Cerebellar cortex (tissue), 1 donor: Measurements from ENCODE around the gene ZBTB7C.
"Not testable (repeated sequence)": the region's sequence is repeated elsewhere in the genome, so short reads cannot be mapped to it uniquely, and the experiment has no call there.

ENCODE experiments used
- DNase-seq: peaks from one replicate; pipeline ENCODE4 v3.0.0-alpha.2; 2015; ENCODE audit warnings: low spot score

ZBTB7C gene

DNA sequence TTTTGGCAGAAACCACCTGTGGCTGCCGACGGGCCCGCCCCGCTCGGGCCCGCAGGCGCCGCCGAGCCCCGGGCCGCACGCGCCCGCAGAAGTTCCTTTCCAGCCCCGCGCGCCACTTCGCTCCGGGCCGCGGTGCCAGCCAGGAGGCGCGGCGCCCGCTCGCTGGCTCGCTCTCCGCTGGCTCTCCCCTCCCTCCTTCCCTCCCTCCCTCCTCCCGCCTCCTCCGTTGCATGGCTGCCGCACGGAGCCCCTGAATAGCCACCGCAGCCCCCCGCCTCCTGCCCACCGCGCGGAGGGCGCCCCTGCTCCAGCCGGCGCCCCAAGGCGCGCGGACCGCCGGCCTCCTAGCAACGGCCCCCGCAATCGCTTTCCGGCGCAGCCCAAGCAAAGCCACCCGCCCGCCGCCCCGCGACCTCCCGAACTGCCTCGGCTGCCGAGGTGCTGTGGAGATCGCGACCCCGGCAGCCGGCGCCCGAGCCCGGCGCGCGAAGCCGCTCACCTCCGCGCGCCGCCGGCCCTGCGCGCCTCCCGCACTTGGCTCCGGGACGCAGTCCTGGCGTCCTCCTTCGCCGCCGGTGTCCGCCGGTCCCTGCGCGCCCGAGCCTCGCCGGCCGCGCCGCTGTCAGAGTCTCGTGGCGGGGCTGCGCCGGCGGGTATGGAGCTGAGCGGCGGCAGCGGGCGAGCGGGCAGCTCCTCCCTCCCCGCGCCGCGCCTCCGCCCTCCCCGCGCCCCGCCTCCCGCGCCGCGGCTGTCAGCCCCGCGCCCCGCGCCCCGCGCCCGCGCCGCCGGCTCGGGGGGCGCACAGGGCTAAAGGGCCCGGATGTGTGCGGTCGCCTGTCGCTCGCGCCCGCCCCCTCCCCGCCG, at the start of gene ZBTB7C:
Gene ZBTB7C (minus strand): TSS at position 657 of the 864 bp plus-strand sequence.
- DNase-seq = no peak

DNA sequence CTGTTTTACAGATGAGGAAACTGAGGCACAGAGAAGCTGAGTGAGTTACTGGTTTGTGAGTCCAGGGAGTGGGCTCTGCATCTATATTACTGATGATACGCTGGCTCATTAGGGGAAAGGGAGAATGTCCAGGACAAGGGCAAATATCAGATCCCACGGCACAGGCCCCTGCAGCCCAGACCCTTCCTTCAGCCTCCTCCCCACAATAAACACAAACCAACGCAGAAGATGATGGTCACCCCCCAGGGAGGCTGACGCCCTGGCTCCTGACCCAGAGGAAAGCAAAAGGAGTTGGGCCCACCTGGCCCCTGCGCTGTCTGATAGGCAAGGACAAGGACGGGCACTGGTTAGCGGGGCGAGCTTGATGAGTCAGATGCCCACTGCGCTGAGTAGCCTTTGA, 47.7 kb upstream of the ZBTB7C start:
- DNase-seq = no peak

DNA sequence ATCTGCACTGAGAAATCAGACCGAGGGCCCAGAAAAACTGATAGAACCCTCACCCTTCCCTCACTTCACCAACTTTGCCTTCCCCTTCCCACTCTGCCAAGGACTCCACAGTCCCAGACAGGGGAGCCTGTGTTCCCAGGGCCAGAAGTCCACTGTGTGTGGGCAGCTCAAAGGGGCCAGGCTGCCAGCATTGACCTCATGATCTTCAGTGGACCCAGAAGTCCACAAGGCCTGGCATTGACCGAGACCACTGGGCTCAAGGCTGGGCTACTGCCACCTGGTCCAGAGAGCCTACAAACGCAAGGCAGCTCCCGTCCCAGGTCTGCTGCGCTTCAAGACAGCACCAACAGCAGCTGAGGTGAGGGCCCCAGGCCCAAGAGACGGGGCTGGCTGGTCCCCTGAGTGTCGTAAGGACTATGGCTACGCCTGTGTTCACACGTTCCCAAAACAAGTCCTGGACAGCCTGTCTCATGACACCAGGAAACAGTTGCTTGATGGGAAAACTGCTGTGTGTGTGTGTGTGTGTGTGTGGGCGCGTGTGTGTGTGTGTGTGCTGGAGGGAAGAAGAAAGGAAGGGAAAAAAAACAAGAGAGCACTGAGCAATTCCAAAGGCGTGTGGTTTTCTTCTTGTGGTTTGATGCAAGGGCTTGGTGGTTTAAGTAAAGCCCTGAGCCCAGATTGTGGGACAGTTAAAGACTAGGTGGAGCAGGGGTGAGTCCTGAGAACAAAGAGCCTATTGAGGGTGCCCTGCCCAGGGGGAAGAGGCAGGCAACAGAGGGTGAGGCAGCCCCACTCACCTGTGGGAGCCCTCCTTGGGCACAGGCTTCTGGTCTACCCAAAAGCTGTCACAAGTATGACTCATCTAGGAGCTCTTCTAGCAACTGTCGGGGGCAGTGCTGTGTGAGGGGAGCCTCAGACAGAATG, 46.6 kb upstream of the ZBTB7C start:
- DNase-seq = no peak

DNA sequence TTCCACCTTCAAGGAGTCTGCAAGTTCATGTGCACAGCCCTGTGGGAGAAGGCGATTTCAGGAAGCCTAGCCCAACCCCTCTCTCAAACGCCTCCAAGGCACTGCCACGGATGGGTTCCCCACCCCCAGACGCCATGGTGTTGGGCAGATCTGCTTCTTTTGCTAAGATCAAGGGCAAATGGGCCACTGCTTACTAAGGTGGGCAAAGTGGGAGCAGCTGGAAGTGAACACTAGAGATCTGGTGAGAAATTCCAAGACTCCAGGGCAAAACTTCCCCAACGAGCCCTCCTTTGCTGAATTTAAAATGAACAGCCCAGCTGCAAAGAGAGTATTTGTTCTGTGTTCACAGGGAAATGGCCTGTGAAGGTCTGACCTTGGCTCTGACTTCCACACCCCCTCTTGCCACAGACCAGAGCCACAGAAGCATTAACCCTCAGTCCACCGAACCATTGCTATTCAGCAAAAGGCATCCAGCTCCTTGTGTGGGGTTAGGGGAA, 45.1 kb upstream of the ZBTB7C start:
- DNase-seq = no peak

DNA sequence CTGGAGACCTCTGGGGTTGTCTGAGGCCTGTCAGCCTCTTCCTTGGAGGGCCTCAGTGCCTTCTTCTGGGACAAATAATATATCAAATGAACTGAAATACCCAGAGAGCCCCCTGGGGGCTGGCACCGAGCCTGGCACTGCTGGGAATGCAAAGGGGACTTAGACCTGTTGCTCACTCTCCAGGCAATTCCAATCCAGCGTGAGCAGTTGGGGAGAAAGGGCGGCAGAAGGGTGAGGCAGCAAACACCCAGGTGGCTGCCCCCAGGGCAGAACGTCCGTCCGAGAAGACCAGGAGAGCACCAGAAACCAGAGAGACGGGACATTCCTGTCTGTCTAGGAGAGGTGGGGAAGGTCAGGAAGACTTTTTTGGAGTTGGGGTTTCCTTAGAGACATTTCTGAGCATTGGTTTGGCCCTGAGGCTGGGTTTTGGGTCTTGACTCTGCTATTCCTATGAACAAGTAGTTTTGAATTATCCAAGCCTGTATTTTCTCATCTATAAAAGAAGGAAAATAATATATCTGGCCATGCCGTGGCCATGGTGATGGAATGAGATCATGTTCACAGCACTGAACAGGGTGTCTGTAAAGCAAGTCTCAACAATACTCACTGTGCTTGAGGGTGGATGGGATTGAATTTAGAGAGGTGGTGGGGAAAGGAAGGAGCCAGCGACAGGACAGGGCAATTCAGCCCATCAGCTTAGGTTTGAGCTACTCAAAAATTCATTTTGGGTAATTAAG, 44.3 kb upstream of the ZBTB7C start:
- DNase-seq = no peak

DNA sequence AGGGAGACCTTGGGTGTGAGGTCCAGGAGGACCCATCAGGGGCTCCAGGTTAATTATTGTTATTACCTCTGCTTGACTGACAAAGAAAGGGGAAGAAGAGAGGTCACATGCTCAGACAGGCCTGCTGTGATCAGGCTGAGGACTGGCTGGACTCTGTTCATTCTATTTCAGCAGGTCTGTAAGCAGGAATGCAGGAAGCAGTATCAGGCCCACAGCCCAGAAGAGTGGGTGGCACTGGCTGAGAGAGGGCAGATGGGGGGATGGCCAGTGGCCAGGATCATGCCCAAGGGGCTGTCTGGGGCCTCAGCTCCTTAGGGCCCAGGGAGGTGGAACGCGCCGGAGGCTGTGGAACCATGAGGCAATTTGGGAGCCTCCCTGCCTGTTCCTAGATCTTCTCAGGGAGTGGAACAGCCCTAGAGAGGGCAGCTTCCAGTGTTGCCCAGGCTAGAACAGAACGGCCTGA, 43.7 kb upstream of the ZBTB7C start:
- peak; percentile 35 for DNase-seq

DNA sequence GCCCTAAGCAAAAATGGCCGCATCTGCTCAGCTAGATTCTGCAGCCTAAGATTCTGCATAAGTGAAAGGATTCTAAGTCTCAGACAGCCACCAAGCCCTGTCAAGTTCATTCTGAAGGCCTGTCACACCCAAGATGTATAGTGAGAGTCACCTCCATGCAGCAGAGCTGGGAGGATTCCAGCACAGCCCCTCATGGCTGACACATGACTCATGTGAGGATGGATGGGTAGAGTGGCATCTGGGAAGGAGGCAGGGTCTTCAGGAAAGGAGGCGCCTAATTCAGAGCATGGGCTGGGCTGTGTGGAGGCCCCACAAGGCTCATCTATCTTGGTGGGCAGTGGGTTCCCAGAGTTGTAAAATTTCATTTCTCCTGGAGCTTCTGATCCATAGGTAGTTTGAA, 41.5 kb upstream of the ZBTB7C start:
- no peak for DNase-seq

DNA sequence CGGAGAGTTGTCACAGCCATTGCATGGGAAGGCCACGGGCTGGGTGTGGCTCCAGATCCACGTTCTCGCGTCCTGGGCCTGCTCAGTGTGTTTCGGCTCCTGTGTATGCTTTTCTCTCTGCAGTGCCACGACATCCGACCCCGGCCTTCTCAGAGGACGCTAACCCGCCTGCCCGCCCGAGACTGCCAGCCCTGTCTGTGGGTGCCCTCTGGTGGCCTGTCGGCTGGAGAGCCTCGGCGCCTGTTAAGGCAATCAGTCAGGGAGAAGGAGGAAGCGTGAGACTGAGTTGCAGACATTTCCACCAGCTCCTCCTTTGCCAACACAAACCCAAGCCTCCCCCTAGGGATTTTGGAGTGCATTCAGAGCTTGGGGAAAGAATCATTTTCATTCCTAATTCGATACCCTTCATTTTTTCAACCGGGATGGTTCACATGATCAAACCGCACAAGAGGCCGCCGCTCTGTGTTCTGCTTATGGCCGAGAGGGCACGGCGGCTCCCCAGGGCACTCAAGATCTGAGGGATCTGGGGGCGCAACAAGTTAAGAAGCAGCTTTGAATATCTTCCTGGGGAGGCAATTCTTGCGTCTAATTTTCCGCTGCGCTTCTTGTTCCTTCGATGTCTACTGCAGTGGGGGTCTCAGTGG, 37.5 kb upstream of the ZBTB7C start:
- DNase-seq = peak; percentile 76

DNA sequence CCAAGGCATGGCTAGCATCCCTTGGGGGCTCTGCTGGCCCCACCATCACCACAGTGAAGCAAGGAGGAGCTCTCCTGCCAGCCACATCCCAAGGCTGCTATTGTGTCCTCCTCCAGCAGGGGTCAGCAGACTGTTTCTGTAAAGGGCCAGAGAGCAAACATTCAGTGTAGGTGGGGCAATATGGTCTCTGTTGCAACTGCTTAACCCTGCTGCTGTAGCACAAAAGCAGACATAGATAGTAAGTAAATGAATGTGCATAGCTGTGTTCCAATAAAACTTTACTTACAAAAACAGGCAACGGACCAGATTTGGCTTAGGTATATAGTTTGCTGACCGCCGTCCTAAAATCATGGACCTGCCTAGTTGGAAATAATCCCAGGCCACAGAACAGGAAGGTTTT, 36.4 kb upstream of the ZBTB7C start:
- peak; percentile 63 for DNase-seq

DNA sequence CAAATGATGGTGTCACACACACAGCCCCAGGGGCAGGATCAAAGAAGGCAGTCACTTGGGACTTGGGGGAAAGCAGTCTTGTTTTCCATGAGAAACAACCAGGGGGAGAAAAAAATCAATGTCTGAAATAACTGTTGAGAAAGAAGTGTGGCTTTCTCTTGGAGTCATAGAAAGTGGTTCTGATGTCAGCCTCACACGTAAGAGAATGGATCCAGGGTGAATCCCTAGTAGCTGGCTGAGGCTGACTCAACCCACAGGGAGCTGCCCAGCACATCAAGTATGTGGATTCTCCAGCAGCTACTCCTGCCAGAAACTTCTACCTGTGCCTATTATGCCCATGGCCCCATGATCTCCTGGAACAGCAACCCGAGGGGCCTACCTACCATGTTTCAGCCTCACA, 33.6 kb upstream of the ZBTB7C start:
- no peak for DNase-seq

DNA sequence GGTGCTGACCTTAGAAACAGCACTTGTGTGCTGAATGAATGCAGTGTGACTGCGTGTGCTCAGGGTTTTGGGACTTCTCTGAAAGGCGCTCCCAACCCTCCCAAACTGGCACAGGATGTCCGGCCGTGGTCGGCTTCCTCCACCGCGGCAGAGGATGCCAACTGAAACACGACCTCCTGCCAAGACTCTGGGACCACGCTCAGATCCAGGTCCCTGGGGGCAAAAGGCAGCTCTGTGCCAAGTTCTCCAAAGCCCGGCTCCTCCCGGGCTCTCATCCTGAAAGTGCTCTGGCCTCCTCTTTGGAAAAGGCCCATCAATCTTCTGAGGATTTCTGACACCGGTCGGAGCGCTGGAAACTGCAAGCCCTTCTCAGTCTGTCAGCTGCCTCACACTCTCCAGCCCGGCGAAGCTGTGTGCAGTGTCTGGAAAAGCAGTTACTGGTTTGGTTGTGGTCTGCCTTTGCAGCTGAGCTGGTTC, 32.3 kb upstream of the ZBTB7C start:
- DNase-seq = no peak

DNA sequence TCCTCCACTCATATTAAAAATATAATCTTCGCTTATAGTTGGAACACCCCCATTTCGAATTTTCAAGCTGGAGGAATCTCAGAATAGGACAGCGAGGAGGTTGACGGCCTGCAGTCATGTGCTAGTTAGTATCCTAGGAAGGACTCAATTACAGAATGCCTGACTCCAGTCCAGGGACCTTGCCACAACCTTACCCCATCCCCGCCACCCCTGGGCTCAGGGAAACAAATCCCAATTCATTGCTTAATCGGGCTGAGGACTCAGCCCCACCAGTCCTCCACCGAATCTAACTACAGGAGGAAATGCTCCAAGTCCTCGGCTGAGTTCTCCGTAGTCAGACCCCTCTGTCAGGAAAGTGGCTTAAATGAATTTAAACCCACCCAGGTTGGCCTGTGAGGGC, 31.7 kb upstream of the ZBTB7C start:
- no peak for DNase-seq

DNA sequence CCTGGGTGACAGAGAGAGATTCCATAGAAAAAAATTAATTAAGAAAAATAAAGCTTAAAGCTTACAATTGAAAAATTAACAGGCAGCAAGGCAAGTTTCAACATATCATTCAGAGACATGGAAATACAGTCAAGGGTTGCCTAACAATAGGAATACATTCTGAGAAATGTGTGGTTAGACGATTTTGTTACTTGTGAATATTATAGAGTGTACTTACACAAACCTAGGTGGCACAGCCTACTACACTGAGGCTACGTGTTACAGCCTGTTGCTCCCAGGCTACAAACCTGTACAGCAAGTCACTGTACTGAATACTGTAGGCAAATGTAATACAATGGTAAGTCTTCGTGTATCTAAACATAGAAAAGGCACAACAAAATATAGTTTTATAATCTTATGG, 27.7 kb upstream of the ZBTB7C start:
- DNase-seq = no peak

DNA sequence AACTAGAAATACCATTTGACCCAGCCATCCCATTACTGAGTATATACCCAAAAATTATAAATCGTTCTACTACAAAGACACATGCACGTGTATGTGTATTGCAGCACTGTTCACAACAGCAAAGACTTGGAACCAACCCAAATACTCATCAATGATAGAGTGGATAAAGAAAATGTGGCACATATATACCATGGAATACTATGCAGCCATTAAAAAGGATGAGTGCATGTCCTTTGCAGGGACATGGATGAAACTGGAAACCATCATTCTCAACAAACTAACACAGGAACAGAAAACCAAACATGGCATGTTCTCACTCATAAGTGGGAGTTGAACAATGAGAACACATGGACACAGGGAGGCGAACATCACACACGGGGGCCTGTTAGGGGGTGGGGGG, 25.2 kb upstream of the ZBTB7C start:
- not testable (repeated sequence) for DNase-seq

DNA sequence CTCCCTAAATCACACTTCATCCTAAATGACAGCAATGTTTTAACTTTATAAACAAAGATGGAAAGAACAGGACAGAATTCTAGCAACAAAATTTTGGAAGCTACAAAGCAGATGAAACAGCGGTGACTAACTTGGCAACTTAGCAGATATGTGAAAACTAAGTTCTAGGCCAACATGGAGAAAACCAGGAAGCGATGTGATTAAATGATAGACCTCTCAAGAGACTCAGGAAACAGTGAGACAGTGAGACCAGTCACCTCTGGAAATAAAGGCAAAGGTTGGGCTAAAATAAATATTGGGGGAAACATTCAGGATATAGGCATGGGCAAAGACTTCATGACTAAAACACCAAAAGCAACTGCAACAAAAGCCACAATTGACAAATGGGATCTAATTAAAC, 24.4 kb upstream of the ZBTB7C start:
- DNase-seq = no peak

DNA sequence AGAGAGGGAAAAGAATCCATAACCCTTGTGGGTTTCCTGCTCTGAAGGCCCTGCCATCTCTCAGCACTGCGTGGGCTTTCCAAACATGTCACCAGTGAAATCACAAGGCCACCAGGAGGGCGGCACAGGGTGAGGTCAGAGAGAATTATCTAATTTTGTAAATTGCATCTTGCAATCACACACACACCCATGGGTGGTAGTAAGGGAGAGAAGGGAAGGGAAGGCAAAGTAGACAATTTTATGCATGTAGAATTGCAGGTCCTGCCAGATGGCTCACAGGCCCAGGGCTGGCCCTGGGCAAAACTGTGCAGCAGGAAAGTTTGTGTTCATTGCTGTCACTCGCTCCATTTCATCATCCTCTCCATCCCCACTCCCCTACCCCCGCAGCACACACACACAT, 21.0 kb upstream of the ZBTB7C start:
- no peak for DNase-seq

DNA sequence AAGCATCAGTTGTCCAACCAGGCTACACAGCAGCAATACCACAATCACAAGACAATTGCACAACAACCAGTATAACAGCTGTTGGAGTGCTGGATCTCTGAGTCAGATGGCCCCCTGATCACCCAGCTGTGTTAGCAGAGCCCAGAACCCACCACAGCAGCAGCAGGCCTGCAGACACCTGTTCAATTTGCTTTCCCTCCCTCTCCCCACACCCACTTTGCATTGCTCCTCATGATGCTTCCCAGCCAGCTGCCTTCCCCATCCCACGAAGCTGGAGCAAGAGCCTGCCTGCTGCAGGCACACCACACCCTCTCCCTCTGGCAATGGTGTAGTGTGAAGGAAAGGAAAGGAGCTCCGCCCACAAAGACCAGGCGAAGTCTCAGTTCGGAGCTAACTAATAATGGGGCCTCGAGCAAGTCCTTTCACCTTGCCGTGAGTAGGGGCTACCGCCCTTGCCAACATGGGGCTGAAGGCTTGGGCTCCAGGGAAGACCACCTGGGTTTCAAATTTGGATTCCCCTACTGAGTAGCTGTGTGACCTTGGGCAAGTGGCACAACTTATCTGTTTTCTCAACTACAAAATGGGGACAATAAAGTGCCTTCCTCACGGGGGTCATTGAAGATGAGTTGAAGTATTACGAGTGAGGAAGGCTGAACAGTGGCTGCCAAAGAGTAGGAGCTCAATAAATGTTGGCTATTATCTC, 19.4 kb upstream of the ZBTB7C start:
- DNase-seq = no peak

DNA sequence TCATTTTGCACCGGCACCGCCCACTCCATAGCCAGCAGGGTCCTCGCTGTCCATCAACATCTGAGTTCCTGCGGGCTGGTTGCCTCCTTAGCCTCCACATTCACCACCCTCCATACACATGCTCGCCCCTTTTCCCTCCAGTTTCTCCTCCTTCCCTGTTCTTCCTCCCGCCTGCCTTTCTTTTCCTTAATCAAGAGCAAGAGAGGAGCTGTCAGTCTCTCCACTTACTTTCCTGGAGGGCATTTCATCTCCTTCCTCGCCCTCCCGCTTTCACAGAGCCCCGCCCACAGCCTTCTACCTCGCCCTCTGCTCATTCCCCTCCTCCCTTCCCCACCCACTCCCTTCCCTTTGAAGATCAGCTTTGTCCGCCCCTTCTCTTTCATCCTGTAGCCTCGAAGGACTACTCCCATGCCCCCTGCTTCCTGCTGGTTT, 13.8 kb upstream of the ZBTB7C start:
- no peak for DNase-seq

DNA sequence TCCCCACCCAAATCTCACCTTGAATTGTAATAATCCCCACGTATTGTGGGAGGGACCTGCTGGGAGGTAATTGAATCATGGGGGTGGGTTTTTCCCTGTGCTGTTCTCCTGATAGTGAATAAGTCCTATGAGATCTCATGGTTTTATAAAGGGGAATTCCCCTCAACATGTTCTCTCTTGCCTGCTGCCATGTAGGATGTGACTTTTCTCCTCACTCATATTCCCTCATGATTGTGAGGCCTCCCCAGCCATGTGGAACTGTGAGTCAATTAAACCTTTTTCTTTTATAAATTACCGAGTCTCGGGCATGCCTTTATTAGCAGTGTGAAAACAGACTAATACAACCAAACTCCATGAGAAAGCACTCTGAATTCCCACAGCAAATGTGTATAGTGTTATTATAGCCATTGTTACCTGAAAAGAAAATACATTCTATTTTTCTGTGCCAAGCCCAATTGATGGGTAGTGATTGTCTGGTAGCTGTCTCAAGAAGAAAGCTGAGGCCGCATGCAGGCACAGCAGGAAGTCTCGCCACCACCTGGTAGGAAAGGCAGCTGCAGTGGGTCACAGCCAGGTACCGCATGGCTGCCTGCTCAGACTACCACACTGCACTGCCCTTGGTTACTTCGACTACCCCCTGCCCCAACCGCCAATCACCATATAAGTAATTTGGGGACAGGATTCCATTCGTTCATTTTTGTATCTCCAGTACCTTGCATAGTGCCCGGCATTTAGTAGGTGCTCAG, 10.3 kb upstream of the ZBTB7C start:
- no peak for DNase-seq
